Erythroblast (primary cell): ENCODE results near the gene TBX4.

ENCODE experiments used
- GATA1 ChIP-seq: IDR thresholded peaks from 2 replicates; pipeline ENCODE4 v1.6.1; 2011; ENCODE audit warnings: low read depth, mild to moderate bottlenecking, control low read depth, low read length, moderate library complexity
- POLR2A ChIP-seq: IDR thresholded peaks from 2 replicates; pipeline ENCODE4 v1.6.1; 2011; ENCODE audit warnings: mild to moderate bottlenecking, low read length

DNA sequence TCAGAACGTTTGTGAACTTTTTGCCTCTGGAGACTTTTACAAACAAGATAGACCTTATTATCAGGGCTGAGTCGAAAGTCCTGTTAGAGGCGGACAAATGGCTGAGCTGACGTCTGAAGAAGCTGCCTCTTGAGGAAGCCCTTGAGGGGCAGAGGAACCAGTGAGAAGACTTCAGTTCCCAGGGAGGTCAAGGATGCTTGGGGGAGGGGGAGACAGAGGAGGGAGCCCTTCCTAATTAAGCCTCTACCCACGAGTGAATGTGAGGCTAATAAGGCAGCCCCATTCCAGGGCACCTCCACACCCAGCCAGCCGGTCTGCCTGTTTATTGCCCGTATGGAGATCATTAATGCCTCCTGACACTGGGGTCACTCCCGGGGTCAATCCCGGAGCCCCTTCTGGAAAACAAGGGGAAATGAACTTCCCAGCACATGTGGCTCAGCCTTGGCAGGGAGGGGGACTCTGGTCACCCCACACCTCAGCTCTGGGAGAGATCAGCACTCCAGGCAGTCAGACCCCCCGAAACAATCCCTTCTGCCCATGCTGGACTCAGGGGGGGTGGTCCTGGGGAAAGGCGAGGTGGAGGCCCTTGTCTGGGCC, 9.2 kb upstream of the TBX4 start:
- no peak for TF ChIP-seq POLR2A
- TF ChIP-seq GATA1, result no peak
